Adrenal gland (tissue), 5 donors: ENCODE data around the gene DEAF1.

Experiments
- CTCF ChIP-seq, 6 experiments: fragments of 450-650 bp in 4 of 6; fragments of 200-600 bp in 2 of 6; sonication (generic) in 1 of 6; IDR thresholded peaks; 1 replicate in 5 of 6; 2 replicates in 1 of 6; pipeline versions ENCODE4 v1.5.1 to v1.8.0; 2016 to 2021; ENCODE audit warnings: antibody characterized with exemption in 6 of 6, mild to moderate bottlenecking in 2 of 6, moderate library complexity in 1 of 6
- POLR2A ChIP-seq, 2 donors: fragments of 450-650 bp; IDR thresholded peaks; one replicate each; pipeline ENCODE4 v1.6.1; 2017; ENCODE audit warnings: antibody characterized with exemption in 2 of 2, mild to moderate bottlenecking in 2 of 2, moderate library complexity in 1 of 2
- donor health status: DM: no; HTN: no; CAD: no.

DNA sequence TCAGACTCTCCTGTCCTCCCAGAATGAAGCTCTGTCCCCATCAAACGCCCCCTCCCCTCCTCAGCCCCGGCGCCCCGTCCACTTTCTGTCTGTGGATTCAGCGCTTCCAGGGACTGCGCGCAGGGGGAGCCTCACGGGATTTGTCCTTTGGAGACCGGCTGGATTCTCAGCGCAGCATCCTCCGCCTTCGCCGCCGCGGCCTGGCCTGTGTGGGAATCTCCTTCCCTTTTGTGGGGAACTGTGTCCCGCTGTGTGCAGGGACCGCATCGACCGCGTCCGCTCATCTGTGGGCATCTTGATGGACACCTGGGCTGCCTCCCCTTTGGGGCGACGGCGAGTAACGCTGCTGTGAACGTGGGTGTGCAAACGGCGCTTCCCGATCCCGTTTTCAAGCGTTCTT is 67.0 kb downstream of the DEAF1 start:
- TF ChIP-seq CTCF (IDR thresholded peaks at IDR 0.05) (no peak), POLR2A (IDR thresholded peaks at IDR 0.05) (no peak)
